Gastrocnemius medialis (tissue), 4 donors: ENCODE results near the gene PITX2.

Source experiments
- POLR2A ChIP-seq, 2 donors: fragments of 450-650 bp; IDR thresholded peaks; one replicate each; pipeline ENCODE4 v1.6.1; 2017; ENCODE audit warnings: antibody characterized with exemption in 2 of 2, mild to moderate bottlenecking in 2 of 2, moderate library complexity in 2 of 2
- TF ChIP-seq, protein P1 (sequence below), 5 experiments: fragments of 450-650 bp in 3 of 5; fragments of 200-600 bp in 2 of 5; sonication (generic) in 2 of 5; IDR thresholded peaks in 4 of 5; conservative IDR thresholded peaks in 1 of 5; 1 replicate in 4 of 5; 2 replicates in 1 of 5; pipeline ENCODE4 v1.5.1; 2016 to 2019; ENCODE audit warnings: antibody characterized with exemption in 5 of 5, mild to moderate bottlenecking in 3 of 5, moderate library complexity in 3 of 5

DNA sequence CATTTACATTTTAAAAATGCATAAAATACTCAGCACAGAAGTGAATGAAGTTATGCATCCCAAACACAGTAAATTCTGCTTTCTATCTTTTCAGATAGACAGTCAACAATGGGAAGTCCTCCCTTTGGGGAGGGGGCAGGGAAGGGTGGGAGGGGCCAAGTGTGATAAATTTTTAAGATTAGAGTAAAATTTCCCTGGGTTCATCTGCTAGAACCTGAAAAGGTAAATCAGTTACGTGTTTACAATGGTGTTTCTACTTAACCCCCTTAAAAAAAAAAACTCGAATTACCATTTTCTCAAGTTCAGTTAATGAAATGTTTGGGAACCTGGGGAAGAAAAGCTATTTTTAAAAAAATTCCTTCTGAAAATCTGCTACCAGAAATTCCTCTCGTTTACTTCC, 9.1 kb downstream of the PITX2 start:
- TF ChIP-seq, protein P1, sequence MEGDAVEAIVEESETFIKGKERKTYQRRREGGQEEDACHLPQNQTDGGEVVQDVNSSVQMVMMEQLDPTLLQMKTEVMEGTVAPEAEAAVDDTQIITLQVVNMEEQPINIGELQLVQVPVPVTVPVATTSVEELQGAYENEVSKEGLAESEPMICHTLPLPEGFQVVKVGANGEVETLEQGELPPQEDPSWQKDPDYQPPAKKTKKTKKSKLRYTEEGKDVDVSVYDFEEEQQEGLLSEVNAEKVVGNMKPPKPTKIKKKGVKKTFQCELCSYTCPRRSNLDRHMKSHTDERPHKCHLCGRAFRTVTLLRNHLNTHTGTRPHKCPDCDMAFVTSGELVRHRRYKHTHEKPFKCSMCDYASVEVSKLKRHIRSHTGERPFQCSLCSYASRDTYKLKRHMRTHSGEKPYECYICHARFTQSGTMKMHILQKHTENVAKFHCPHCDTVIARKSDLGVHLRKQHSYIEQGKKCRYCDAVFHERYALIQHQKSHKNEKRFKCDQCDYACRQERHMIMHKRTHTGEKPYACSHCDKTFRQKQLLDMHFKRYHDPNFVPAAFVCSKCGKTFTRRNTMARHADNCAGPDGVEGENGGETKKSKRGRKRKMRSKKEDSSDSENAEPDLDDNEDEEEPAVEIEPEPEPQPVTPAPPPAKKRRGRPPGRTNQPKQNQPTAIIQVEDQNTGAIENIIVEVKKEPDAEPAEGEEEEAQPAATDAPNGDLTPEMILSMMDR (IDR thresholded peaks at IDR 0.05 in 4 of 5, conservative IDR thresholded peaks at IDR 0.05 in 1 of 5) = no peak
- no peak for TF ChIP-seq POLR2A (IDR thresholded peaks at IDR 0.05)
